Eye (tissue), 1 donor: ENCODE data around the gene CDCA7.
"Not testable (repeated sequence)": the region's sequence is repeated elsewhere in the genome, so short reads cannot be mapped to it uniquely, and the experiment has no call there.

ENCODE experiments used
- DNase-seq: peaks from one replicate; pipeline ENCODE4 v3.0.0-alpha.2; 2015

CDCA7 gene

DNA sequence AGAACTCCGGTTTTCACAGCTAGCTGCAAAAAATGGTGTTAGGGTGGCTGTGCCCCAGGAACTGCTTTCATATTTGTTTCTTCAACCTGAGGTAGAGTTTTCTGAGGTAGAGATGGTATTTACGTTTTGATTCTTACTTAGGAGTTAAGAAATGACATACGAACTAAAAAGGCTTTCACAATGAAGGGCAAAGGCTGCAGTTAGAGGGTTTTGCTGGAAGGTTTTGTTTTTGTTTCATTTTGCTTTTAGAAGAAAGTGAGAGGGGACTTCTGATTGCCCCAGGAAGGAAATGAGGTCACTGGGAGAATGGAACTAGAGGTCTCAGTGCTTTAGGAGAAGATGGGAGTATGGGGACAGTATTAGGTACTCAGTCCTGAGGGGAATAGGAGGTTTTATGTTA lies 15.5 kb downstream of the CDCA7 start:
- DNase-seq: no peak

DNA sequence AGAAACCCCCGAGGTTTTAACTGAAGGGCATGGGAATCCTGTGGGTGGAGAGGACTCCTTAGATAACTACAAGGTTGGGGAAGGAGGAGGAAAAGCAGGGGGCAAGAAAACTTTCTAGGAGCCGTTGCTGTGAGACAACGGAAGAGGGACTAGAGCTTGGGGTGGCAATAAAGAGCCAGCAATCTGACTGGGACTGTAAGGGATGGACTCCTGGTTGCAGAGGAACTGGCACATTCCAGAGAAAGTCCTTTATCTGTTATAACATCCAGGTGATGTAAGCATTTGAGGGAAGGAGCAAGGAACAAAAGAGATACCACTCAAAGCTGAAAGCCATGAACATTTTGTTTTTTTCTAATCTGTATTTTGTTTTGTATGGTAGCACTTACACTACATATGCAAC lies 16.4 kb downstream of the CDCA7 start:
- no peak for DNase-seq

DNA sequence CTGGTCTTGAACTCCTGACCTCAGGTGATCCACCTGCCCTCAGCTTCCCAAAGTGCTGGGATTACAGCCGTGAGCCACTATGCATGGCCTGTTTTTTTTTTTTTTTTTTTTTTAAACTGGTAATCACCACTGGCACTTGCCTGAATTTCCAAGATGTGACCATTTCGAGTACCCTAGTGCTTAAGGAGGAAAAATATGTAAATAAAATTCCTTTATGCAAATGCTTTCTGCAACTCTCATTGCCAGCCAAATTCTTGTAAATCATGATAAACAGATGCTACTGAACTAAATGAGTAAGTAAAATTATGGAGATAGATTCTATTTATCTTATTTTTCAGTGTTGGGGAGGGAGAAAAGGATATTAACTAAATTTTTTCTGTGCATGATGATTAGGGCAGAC lies 18.6 kb downstream of the CDCA7 start:
- DNase-seq: no peak

DNA sequence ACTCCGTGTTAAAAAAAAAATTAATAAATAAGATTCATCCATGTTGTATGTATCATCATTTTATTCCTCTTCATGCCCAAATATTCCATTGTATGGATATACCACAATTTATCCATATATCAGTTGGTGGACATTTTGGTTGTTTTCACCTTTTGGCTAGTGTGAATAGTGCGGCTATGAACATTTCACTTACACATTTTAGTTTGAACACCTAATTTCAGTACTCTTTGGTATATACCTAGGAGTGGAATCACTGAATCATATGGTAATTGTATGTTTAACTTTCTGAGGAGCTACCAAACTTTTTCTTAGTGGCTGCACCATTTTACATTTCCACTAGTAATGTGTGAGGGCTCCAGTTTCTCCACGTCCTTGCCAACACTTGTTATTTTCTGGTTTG lies 20.0 kb downstream of the CDCA7 start:
- DNase-seq: no peak

DNA sequence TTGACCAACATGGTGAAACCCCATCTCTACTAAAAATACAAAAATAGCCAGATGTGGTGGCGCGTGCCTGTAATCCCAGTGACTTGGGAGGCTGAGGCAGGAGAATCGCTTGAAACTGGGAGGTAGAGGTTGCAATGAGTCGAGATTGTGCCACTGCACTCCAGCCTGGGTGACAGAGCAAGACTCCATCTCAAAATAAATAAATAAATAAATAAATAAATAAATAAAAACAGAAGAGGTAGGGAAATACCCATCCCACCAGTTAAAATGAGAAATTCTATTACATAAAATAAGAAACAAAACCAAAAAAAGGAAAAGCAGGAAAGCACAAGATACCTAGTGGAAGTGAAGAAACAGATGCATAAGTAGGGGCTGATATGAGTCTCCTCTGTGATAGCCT lies 30.9 kb downstream of the CDCA7 start:
- DNase-seq: not testable (repeated sequence)

DNA sequence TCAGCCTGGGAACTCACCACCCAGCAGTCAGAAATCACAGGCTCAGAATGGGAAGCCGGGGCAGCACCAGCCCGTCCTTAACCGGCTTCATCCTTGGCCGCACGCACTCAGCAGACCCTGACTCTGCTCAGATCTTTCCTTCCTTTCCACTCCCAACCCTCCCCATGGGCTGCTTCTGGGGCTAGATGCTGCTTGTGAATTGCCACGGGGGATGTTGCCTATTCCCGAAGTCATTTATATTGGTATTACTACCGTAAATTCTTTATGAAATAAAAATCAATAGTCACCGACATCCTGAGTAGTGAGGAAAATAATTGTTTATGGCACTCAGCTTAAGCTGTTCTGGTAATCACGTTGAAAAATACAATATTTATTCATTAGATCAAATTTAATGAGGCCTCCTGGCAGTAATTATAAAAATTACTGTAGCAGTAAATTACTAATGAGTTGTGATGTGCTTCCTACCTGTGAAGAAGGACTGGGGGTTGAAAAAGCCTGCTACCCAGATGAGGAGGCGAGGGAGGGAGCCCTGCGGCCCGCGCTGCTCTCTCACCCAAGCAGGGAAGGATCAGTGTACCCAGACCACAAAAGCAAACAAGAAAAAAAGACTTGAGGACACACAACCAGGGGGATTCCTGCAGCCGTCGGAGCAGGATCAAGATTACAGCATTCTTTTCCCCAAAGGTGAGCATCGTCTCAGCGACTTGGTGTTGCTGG lies 31.5 kb downstream of the CDCA7 start:
- peak; percentile 63 for DNase-seq

DNA sequence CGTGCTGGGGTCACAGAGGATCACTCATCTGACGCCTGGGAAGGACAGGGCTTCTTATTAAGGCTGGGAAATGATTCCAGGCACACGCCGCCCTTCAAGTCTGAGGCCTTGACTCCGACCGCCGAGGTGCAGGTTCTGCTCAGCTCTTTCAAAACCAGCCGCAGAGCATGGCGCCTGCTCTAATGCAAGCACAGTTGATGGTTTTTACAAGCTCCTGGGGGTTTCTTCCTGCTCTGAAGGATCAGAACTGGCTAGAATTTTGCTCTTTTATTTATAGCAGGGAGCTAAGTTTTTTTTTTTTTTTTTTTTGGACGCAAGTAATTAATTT lies 32.0 kb downstream of the CDCA7 start:
- DNase-seq: no peak

DNA sequence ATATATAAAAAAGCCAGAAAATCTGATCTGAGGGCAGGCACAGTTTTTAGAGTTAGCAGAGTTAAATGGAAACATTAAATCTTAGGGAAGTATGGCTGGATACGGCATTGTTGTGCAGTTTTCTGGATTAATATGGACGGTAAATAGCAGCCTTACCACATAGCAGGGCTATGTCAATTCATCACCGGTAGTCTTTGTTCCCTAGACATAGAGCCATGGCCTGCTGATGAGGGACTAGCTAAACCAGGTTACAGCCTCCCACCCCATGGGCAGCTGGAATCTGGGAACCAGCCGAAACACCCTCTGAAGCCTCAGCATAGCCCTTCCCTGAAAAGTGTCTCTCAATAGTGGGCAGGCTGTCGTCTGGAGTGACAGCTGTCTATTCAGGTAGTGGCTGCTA lies 32.4 kb downstream of the CDCA7 start:
- no peak for DNase-seq

DNA sequence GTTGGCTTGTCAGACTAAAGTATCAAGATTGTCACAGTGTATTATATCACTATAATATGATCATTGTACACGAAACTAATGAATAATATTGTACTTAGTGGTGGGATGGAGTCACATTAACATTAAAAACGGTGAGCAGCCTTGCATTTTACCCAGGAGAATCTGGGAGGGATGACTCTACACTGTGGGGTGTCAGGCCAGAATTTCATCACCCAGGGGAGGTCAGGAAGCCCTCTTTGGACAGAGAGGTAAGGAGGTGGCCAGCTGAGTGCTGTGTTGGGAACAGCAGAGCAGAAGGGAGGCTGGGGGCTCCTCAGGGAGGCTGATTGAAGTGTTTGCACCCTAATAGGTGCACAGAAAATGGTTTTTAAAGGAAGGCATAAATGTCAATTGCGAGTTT lies 33.0 kb downstream of the CDCA7 start:
- DNase-seq: no peak

DNA sequence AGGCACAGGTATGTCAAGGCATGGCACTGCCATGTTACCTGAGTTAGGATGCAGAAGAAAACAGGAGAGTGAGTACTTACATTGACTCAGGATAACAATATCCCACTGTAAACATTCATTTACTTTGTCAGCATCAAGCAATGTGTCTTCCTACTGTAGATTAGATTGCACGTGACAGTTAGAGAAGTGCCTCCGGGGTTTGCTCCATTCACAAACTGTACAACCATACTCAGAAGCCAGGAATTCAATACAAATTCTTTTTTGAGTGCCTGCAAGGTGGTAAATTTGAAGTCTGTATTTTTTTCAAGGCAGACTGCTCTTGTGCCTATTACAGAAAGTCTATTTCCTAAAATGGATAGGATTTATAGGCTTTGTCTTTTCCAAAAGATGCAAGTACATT lies 34.1 kb downstream of the CDCA7 start:
- no peak for DNase-seq

DNA sequence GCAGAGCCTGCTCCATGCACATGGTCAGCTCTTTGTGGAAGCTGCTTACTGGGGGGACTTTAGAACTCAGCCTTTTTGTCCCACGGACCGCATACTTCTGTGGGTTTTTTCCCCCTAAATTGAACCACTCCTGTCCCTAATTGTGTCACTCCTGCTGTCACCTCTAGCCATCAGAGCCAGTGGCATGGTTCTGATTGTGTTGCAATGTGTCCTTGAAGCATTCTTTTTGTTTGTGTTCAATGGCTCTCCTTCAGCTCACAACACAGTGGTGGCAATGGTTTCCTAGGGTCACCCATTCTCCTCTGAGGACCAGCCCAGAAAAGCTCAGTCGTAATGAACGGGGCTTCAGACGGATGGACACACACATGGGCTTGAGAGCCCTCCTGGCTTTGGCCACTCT lies 35.4 kb downstream of the CDCA7 start:
- DNase-seq: no peak

DNA sequence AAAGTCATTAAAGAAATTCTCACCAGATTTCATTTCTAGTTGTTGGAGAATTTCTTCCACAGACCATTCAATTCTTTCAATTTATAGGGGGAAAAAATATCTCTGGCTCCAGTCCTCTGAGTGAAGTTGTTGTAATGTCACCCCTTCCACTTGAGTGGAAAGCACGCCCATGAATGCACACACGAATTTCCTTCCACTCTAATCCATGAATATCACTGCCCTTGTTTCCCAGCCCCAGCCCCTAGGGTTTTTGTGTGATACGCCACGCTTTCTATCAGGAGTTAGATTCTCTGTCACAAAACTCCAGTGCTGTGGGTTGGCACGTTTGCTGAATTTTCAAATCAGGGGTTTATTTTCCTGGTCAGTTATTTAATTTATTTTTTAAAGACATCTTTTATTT lies 38.1 kb downstream of the CDCA7 start:
- DNase-seq: peak; percentile 71

DNA sequence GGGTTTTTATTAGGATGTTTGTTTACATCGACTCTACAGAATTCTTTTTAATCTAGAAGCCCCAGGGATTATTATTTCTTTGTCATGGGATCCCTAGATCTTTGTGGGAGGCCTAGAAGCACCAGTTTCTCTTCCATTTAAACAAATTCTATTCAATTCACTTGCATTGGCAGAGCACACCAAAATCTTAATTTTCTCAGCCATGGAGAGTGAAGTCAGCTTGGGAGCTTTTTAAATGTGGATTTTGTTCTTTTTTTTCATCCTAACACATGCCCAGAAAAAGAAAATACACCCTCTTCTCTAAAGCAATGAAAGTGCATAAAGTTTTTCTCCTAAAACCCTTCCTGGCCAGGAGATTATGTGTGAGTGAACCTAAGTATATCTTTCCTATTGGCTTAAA lies 38.5 kb downstream of the CDCA7 start:
- DNase-seq: no peak

DNA sequence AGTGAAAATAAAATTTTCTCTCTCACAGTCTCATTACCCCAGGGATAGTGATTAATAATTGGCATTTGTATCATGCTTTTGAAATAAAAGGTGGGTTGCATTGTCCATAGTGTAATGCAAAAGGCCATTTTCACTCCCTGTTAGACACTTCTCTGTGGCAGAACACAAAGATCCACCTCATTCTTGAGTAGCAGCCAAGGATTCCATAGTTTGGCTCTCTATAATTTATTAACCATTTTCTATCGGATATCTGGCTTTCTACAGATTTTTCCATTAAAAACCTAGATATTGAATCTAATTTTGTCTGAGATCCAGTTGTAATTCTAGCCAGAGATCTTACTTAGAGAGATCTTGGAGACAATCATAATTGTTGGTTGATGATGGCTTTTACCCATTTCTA lies 39.0 kb downstream of the CDCA7 start:
- no peak for DNase-seq

DNA sequence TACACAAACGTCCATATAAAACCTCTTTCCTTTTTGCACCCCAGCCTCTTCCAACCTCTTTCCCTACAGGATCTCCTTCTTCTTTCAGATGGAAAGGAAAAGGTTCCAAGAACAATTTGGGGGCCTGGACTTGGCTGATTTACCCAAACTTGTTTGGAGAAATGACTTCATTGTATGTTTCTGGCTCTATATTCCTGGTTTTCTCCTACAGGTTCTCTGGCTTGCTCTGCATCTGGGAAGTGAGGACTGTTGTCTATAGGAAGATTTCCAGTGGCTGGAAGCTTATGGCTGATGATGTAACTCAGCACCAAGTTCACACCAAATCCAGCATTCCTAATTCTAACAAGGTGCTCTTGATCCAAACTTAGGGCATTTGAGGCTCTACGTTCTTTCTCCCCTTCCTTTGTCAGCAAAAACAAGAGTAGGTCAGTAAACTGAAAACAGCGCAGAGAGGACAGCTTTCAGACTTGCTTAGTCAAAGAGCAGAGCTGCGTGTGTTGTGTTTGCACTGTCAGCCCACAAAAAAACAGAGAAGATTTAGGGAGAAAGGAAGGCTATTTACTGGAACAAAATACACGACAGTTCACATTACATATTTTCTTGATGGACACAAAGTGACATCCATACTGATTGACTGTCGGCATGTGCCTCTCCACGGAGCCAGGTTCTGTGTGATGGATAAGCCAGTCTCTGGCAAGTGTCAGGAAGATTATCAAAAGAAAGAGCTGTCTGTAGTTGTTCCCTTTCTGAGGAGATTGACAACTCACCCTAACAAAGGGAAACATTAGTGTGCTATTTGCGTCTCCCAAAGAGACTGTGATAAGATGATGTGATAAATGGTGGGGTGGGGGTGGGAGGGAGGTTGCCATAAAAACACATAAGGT lies 39.7 kb downstream of the CDCA7 start:
- no peak for DNase-seq

DNA sequence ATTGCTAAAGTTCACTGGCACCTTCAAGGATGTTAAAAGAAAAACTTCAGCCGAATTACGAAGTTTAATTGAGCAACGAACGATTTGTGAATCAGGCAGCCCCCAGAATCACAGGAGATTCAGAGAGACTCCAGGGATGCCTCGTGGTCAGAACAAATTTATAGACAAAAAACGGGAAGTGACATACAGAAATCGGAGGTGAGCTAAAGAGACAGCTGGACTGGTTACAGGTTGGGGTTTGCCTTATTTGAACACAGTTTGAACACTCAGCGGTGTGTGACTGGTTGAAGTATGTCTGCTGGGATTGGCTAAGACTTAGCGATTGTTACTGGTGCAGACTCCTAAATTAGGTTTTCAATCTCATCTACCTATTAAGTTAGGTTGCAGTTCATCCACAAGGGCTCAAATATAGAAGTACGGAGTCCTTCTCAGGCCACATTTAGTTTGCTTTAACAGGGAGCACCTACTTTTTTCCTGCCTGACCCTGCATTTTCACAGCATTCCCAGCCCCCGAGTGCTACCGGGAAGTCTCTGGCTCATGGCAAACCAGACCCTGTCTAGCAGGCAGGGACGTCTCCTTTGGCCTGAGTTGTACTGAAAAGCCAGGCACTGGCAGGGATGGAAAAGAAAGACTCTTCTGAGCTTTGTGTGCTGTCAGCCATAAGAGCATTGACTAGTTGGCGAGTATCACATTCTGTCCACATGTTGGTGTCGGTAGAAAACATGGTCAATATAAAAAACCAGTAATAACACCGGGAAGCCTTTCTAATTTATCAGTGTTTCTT lies 41.1 kb downstream of the CDCA7 start:
- no peak for DNase-seq

DNA sequence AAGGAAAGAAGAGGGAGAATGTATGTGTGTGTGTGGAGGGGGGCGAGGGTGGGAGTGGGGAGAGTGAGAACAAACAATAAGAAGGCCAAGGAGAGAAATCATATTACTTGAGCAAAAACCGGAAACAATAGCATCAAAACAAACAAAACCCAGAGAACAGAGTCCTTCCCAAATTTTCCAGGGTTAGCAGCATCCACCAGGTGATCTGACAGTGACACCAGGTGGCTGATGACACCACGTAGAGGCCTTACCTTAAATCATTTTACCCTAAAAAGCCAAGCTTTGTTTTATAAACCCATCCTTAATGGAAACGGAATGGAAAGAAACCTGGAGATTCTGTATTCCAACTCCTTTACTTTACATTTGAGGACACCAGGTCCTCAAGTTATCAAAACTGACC lies 42.9 kb downstream of the CDCA7 start:
- DNase-seq: no peak

DNA sequence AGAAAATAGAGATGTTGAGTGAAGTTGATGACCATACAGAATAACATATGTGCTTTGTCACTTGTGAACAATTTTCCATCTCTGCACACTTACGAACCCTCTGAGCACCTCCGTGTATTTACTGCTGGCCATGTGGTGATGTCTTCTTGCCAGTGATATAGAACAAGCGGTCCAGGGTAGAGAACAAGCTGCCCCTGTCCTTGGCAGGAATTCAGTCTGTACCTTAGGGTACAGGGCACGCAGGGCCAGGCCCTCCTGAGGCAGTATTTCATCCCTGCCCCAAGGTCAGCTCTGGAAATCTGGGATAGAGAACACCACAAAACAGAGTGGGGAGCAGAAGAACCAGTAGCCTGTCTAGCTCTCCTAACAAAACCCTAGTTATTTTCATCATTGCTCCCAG lies 44.6 kb downstream of the CDCA7 start:
- no peak for DNase-seq

DNA sequence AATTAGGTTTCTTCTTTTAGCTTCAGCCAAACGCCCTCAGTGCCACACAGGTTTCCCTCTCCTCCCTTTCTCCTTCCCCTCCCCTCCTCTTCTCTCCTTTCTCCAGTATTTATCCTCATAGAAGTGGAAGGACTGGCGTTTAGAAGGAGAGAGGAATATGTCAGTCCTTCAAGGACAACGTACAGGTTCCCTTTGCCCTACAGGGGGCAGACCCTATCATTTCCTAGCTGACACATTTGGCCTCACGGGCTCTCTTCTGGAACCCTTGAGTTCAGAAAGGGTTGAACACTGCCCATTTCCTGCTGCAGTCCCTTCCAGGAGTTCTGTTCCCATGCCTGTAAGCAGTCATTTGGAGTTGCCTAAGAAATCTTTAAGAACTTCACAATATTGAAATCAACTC lies 46.1 kb downstream of the CDCA7 start:
- no peak for DNase-seq

DNA sequence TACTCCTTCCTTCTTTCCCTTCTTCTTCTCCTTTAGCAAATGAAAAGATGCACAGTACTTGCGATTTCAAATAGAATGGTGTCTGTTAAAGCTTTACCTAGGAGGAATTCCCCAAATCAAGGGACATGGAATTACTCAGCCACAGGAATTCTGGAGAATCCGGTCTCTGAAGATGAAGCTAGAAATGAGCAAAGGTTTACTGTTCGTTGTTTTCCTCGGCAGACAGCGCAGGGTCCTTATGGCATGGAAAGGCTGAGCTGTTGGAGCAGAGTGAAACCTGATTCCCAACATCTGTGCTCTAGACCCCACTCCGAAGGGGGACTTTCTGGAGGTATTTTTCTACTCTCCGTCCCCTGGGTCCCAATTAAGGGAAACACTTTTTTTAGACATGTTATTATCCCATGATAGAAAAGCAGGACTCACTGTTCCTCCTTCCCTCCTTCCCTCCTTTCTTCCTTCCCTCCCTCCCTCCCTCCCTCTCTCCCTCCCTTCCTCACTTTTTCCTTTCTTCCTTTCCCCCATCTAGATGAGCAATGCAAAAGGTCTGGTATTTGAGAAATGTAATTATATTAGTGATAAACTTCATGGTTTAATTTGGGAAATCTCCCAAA lies 47.1 kb downstream of the CDCA7 start:
- DNase-seq: peak; percentile 57

DNA sequence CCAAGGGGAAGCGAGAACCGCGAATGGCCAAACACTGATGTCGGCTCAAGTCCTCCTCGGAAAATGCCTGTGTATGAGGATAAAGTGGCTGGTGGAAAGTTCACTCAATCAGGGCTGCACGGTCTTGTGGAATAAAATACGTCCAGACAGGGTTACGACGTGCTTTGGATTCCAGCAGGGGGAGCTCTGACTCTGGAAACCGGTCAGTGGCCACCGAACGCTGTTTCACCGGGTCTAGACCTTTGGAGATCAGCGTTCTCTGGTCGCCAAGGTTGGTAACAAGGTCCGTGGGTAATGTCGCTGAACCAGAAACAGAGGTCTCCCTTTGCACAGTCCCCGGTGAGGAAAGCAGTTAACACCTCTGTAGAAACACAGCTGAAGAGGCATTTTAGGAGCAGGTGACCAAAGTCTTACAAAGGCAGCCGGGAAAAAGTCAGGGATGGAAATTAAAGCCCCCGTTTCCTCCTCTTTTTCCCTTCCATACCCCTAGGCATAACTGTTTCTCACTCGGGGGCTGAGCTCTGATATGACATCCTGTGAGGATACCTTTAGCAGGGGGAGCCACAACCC lies 47.8 kb downstream of the CDCA7 start:
- peak; percentile 96 for DNase-seq

DNA sequence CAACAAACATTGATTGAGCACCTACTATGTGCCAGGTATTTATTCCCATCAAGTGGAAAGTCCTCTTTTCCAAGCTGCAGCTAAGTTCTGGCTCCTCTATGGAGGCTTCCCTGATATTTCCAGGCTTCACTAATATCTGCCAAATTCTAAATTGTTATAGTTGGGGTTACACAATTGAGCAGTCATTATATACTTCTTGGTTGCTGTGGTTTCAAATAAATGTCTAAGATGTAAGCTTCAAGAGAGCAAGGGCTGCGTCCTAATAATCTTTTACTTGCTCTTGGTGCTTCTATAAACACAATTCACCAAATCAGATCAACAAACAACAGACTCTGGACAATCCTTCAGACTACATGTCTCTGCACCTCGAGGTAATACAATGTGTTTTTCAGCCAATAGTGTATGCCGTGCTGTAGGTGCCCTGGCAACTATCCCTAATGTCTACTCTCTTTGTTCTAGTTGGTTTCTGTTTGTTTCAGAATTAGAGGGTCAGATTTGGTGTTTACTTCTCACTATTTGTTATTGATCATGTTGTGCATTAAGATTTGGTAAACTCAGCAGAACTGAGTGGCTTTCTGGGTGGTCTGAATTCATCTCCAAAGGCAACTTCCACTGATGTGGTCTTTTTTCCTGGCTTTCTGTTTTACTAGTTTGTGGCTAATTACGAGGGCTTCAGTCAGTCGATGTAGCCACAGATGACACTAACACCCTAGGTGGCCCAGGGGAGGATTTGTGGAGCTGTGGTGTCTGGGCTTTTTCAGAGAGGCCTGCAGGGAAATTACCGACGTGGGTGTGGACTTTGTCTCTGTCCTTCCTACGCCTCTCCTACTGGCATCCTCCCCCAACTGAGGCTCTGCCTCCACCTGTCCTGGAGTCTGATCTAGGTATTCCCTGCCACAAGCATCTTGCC lies 50.4 kb downstream of the CDCA7 start:
- no peak for DNase-seq
